ENCODE measurements around the gene OPTN. TPM values are rescaled to one million over a fixed set of nuclear protein-coding genes. Genes with fewer than 3 reads are reported as not detected.

The OPTN gene
- total RNA-seq, 1 experiment from 2014 or later = 4.8 TPM

DNA sequence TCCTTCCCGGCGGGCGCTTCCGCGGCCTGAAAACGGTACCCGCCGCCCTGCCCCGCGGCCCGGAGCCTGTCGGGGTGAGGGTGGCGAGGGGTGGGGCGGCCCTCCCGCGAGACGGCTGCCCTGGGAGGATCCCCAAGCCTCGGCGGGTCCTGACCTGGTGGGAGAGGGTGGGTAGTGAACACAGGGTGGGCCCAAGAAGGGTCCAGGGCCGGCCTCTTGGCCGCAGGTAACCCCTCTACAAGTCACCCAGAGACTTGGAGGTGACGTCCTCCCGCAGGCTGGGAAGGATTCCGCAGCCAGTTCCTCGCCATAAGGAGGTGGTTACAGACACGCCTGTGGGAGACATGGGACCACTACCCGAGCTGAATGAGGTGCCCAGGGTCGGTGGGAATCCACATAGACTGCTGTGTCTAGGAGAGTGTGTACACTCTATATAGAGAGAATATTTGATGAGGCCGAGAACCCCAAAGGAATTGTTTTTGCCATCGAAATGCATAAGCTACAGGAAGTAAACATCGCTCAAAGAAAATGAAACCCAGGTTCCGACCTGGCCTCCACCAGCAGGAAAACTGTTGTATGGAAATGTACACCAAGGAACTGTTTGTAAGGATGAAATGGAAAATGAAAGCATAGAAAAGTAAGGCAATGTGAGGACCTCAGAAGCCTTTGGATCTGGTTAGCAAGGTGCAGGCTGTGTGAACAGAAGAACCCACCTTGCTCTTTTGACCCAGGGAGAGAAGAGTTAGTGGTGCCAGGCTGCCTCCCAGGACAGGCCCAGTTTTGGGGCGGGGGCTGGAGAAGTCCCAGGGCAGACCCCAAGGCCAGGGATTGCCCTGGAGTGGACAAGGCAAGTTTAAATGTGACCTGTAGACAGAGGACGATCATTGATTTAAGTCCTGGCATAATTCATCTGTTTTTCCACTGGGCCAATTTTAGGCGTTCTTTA, 659 bp downstream of the OPTN start:
- no peaks in the 10 kb centered on the region for H3K36me3 ChIP-seq (replicated peaks; ENCODE audit: control insufficient read depth, insufficient read depth, low read length)
- peak overlapping the region; percentile 63 for H3K4me3 ChIP-seq (ENCODE audit: insufficient read depth, low read depth, low read length)
- peaks cover 3% of the 10 kb centered on the region; the same call in 1 of the 2 replicates for H3K27me3 ChIP-seq (ENCODE audit: control insufficient read depth, insufficient read depth, low read length)
- peak; percentile 67 for DNase-seq

DNA sequence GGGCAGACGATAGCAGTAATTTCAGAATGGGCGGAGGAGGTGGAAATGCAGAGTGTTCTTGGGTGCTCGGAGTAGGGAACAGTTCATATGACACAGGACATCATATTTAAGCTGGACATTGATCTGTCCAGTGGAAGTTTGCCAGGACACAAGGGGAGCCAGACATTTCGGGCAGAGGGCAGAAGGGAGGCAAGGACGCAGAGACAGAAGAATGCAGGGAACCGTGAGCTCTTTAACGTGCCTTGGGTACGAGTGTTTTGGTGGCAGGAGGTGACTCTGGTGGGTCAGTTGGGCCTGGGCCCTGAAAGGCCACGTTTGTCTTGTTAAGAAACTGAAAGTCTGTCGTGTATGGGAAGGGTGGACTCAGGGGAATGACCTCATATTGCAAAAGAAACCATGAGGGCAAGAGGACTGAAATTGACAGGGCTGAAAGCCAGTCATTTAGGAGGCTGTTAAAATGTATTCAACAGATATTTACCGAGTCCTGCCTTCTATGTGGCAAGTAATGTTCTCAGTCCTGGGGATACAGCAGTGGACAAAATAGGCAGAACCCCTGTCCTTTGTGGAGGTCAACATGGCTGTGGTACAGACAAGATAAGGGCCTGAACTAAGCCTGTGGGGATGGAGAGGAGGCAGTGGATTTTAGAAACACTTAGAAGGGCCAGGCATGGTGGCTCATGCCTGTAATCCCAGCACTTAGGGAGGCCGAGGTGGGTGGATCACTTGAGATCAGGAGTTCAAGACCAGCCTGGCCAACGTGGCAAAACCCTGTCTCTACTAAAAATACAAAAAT, 2.2 kb downstream of the OPTN start:
- DNase-seq = no peak
- H3K4me3 ChIP-seq (ENCODE audit: insufficient read depth, low read depth, low read length) = no peak overlapping the region
- no peaks in the 10 kb centered on the region for H3K36me3 ChIP-seq (replicated peaks; ENCODE audit: control insufficient read depth, insufficient read depth, low read length)
- H3K27me3 ChIP-seq (ENCODE audit: control insufficient read depth, insufficient read depth, low read length) = peaks cover 3% of the 10 kb centered on the region; the same call in 1 of the 2 replicates

DNA sequence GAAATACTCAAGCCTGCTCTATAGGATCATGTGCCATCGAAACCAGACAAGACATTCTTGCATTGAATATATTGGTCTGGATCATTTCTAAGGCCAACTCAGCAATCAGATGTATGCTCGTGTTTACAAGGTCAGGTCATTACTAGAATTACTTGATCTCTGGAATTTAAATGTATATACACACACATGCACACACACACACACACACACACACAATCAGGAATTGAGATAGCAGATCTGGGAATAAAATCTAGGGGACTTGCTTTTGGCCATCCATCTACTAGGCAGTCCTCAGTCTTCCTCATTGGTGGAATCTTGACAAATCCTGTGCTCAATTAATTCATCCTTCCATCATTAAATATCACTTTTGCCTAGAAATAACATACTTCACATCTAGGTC, 3.6 kb downstream of the OPTN start:
- H3K36me3 ChIP-seq (replicated peaks; ENCODE audit: control insufficient read depth, insufficient read depth, low read length) = no peaks in the 10 kb centered on the region
- H3K27me3 ChIP-seq (ENCODE audit: control insufficient read depth, insufficient read depth, low read length) = peaks cover 3% of the 10 kb centered on the region; the same call in 1 of the 2 replicates
- DNase-seq = no peak
- no peak overlapping the region for H3K4me3 ChIP-seq (ENCODE audit: insufficient read depth, low read depth, low read length)

DNA sequence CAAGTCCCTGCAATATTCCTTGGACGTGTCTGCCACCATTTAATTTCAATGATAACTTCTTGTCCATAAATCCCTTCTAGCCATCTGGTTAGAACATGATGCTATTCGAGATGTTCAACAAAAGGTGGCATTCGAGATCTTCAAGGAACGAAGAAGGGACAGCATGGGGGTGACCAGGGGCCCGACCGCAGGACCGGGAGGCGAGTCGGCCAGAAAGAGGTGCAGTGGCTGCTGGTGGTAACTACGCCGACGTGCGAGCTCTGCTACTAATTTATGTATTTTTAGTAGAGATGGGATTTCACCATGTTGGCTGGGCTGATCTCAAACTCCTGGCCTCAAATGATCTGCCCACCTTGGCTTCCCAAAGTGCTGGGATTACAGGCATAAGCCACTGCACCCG, 4.7 kb downstream of the OPTN start:
- H3K36me3 ChIP-seq (replicated peaks; ENCODE audit: control insufficient read depth, insufficient read depth, low read length) = no peaks in the 10 kb centered on the region; the same call in 1 of the 2 replicates
- no peak for DNase-seq
- peaks cover 3% of the 10 kb centered on the region; the same call in 1 of the 2 replicates for H3K27me3 ChIP-seq (ENCODE audit: control insufficient read depth, insufficient read depth, low read length)
- no peak overlapping the region for H3K4me3 ChIP-seq (ENCODE audit: insufficient read depth, low read depth, low read length)

DNA sequence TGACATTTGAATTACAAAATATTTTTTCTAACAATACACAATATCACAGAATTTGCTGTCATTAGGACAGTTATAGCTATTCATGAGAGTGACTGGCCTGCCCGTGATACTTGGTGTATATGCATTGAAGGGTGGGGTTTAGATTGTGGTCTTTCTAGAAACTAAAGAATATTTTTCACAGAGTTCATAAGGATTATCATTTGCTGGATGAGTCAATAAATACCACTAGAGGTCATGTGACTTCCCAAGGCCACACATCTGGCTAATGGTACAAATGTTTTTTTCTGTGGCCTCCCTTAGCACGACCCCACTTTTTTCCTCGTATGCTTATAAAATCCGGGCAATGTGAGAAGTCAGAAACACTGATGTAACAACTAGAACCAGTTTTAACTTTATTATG, 5.2 kb downstream of the OPTN start:
- Histone ChIP-seq H3K27me3 (ENCODE audit: control insufficient read depth, insufficient read depth, low read length) (peaks cover 3% of the 10 kb centered on the region; the same call in 1 of the 2 replicates), H3K36me3 (replicated peaks; ENCODE audit: control insufficient read depth, insufficient read depth, low read length) (no peaks in the 10 kb centered on the region; the same call in 1 of the 2 replicates), H3K4me3 (ENCODE audit: insufficient read depth, low read depth, low read length) (no peak overlapping the region)
- no peak for DNase-seq

DNA sequence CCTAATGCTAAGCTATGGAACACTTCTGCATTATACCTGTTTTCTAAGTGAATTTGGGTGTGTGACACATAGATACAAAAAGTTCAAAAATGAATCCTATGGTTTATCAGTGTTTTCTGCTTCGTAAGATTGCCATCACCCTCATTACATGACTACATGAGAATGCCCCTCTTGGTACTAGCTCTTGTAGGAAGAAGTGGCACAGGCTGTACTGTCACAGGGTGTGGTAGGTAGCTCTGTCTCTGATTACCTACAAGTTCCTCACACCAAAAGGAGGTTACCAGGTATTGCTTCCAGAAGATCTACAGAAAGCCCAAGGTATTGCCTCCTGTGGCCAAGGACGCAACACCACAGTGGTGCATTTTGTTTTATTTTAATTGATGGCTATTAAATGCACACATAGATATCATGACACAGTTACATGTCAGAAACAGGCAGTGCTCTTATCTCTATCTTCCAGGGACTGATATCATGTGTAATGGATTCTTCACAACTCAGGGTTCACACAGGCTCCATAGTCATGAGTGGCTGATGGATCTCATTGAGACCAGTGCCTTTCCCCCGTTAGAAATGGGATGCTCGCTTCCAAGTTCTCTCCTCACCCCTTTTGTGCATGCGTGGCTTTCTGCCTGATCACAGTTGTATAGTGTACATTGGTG, 6.6 kb downstream of the OPTN start:
- H3K36me3 ChIP-seq (replicated peaks; ENCODE audit: control insufficient read depth, insufficient read depth, low read length) = no peaks in the 10 kb centered on the region; the same call in 1 of the 2 replicates
- DNase-seq = no peak
- H3K27me3 ChIP-seq (ENCODE audit: control insufficient read depth, insufficient read depth, low read length) = no peaks in the 10 kb centered on the region; the same call in 1 of the 2 replicates
- no peak overlapping the region for H3K4me3 ChIP-seq (ENCODE audit: insufficient read depth, low read depth, low read length)

DNA sequence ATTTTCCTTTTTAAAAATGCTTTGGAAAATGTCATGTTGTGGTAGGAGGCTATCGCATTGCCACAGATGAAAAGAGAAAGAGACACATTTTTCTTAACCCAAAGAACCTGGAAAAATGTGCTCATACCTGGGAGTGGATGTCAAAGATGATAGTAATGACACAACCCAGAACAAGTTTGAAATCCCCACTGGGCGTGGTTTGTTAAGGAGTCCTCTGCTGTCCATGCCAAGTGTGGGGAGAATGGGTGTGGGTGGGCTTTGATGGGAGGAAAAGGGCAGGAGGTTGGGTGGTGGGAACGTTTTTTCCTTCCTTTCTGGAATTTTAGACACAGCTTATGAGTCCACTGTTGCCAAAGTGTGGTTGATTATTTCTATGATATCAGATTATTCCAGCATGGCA, 10.9 kb downstream of the OPTN start:
- no peak overlapping the region for H3K4me3 ChIP-seq (ENCODE audit: insufficient read depth, low read depth, low read length)
- no peak for DNase-seq
- no peaks in the 10 kb centered on the region for H3K27me3 ChIP-seq (ENCODE audit: control insufficient read depth, insufficient read depth, low read length)
- H3K36me3 ChIP-seq (replicated peaks; ENCODE audit: control insufficient read depth, insufficient read depth, low read length) = peaks cover 3% of the 10 kb centered on the region

DNA sequence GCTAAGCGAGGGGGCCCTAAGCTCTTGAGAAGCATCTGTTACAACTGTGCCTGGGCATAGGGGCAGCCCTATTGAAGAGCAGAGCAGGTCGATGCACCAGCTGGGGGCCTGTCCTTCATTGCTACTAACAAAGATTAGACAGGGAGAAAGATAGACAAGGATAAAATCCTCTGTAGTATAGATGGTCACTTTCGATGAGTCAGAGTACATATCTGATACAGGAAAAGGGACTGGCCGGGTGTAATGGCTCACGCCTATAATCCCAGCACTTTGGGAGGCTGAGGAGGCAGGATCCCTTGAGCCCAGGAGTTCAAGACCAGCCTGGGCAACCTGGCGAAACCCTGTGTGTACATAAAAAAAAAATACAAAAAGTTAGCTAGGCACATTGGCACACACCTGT, 13.6 kb downstream of the OPTN start:
- no peaks in the 10 kb centered on the region for H3K27me3 ChIP-seq (ENCODE audit: control insufficient read depth, insufficient read depth, low read length)
- H3K4me3 ChIP-seq (ENCODE audit: insufficient read depth, low read depth, low read length) = no peak overlapping the region
- H3K36me3 ChIP-seq (replicated peaks; ENCODE audit: control insufficient read depth, insufficient read depth, low read length) = peaks cover 3% of the 10 kb centered on the region
- no peak for DNase-seq

DNA sequence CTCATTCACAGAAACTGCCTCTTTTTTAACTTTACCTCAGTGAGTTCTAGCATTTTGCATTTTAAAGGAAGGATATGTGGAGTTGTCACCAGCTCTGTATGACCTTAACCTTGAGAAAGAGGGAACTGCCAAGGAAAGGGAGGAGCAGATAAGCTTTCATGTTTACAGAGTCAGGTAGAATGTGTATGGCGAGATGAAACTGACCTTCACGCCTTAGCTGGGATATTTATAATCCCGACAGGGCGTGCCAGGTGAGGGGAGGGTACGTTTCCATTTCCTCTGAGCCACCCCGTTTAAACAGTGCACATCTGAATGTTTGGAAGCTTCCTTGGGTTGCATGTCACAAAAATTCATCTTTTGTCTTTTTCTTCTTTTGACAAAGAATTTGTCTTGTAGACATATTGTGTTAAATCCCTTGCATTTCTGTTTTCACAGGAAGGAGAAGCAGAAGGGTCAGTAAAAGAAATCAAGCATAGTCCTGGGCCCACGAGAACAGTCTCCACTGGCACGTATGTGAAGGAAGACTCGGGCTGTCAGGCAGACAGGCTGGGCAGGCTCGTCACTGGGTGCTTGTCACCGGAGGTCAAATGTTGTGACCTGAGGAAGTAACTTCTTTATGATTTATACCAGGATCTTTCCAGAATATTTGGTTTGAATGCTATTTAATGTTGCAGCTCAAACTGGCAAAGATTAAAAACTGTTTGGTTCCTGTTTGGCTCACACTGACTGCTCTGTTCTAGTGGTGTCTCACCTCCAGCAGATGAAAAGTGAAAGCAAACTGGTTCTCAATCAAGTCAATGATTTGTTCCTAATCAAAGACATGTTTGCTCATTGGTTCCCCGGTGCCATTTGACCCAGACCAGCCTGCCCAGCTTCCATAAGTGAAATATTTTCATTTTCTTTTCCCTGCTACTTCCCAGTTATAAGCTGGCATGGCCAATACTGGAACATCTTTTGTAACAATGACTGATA, 16.2 kb downstream of the OPTN start:
- no peaks in the 10 kb centered on the region for H3K27me3 ChIP-seq (ENCODE audit: control insufficient read depth, insufficient read depth, low read length)
- no peak for DNase-seq
- no peak overlapping the region for H3K4me3 ChIP-seq (ENCODE audit: insufficient read depth, low read depth, low read length)
- peaks cover 3% of the 10 kb centered on the region for H3K36me3 ChIP-seq (replicated peaks; ENCODE audit: control insufficient read depth, insufficient read depth, low read length)

DNA sequence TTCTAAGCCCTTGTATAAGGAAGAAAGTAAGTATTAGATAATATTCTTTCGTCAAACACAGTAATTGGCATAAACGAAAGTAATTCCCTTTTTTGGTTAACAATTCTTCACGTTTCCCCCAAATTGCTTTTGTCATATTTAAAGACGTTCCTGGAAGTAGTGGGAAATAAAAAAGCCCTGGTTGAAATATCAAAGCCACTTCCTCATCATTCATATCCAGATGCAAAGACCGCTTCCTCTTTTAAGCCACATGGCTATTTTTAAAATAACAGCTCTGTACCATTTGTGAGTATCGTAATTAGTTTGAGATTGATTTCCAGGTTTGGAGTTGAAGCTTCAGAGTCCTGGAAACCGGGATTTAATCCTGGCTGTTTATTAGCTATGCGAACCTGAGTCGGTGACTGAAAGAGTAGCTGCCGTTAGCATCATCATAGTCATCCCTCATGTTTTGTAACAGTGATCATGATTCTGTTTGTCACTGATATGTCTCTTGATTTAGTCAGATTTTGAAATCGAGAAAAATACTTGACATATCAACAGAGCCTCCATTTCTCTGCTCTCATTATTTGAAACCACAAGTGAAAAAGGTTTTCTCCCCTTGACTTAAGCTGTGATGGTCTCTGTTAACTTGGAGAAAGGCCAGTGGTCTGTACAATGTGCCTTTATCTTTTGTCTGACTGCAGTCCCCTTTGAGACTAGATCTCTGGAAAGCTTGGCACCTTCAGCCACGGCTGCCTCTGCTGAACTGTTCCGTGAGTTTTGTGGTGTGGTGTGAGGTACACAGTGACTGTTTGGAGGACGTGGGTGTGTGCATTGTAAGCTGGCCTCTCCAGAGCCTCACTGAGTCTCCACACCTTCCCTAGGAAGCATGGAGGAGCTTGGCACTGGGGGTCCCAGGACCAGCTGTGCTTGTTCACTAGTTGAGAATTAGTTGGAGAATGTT, 18.1 kb downstream of the OPTN start:
- Histone ChIP-seq H3K27me3 (ENCODE audit: control insufficient read depth, insufficient read depth, low read length) (no peaks in the 10 kb centered on the region), H3K4me3 (ENCODE audit: insufficient read depth, low read depth, low read length) (no peak overlapping the region), H3K36me3 (replicated peaks; ENCODE audit: control insufficient read depth, insufficient read depth, low read length) (no peaks in the 10 kb centered on the region; the same call in 1 of the 2 replicates)
- DNase-seq = no peak

DNA sequence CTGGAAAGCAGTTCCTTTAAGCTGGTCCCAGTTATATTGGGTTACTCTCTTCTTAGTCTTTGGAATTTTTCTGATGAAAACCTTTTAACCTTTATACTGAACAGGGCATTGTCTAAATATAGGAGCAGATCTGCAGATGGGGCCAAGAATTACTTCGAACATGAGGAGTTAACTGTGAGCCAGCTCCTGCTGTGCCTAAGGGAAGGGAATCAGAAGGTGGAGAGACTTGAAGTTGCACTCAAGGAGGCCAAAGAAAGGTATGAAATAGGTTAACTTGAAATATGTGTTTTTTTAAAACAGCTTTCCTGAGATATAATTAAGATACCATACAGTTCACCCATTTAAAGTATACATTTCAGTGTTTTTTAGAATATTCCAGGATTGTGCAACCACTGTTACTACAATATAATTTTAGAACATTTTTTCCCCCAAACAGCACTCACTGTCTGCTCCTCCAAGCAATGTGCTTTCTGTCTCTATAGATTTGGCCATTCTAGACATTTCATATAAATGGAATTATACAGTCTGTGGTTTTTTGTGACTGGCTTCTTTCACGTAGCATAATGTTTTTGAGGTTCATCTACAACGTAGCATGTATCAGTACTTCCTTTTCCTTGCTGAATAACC, 18.9 kb downstream of the OPTN start:
- no peak for DNase-seq
- Histone ChIP-seq H3K27me3 (ENCODE audit: control insufficient read depth, insufficient read depth, low read length) (no peaks in the 10 kb centered on the region), H3K4me3 (ENCODE audit: insufficient read depth, low read depth, low read length) (no peak overlapping the region)

DNA sequence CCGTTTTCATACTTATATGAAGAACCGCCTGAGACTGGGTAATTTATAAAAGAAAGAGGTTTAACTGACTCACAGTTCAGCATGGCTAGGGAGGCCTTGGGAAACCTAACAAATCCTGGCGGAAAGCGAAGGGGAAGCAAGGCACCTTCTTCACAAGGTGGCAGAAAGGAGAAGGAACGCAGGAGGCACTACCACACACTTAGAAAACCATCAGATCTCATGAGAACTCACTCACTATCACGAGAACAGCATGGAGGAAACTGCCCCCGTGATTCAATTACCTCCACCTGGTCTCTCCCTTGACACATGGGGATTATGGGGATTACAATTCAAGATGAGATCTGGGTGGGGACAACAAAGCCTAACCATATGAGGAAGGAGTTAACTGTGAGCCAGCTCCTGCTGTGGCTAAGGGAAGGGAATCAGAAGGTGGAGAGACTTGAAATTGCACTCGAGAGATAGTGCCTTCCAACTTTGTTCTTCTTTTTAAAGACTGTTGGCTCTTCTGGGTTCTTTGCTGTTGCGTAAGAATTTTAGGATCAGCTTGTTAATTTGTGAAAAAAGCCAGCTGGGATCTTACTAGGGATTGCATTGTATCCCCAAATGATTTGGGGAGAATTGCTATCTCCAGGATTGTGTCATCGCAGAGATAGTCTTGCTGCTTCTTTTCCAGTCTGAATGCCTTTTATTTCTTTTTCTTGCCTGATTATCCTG, 21.0 kb downstream of the OPTN start:
- DNase-seq = no peak
- H3K36me3 ChIP-seq (replicated peaks; ENCODE audit: control insufficient read depth, insufficient read depth, low read length) = no peaks in the 10 kb centered on the region; the same call in 1 of the 2 replicates
- no peak overlapping the region for H3K4me3 ChIP-seq (ENCODE audit: insufficient read depth, low read depth, low read length)
- H3K27me3 ChIP-seq (ENCODE audit: control insufficient read depth, insufficient read depth, low read length) = no peaks in the 10 kb centered on the region

More for the DNA sequence above, 18.9 kb downstream of the OPTN start:
- H3K36me3 ChIP-seq (replicated peaks; ENCODE audit: control insufficient read depth, insufficient read depth, low read length) = no peaks in the 10 kb centered on the region; the same call in 1 of the 2 replicates
